ENCODE data around the gene CSAG2. TPM values are rescaled to one million over a fixed set of nuclear protein-coding genes. Genes with fewer than 3 reads are reported as not detected.
"Not testable (repeated sequence)": the region's sequence is repeated elsewhere in the genome, so short reads cannot be mapped to it uniquely, and the experiment has no call there.

The CSAG2 gene
- total RNA-seq (not detected in 2 replicates), polyA plus RNA-seq (0.33 and 0.64 TPM in 2 replicates)

- not testable (repeated sequence) for DNase-seq (ENCODE audit: low spot score); H3K79me2 ChIP-seq; H3K27ac ChIP-seq; H3K9me3 ChIP-seq (ENCODE audit: low read depth); H4K20me1 ChIP-seq (ENCODE audit: insufficient read depth, poor library complexity, severe bottlenecking); H3K4me1 ChIP-seq (ENCODE audit: insufficient read depth); H3K4me3 ChIP-seq; H2AFZ ChIP-seq; H3K4me2 ChIP-seq; H3K9me2 ChIP-seq (replicated peaks; ENCODE audit: insufficient read depth); H3K36me3 ChIP-seq (replicated peaks; ENCODE audit: insufficient read depth, low read depth); H3K27me3 ChIP-seq
- WGBS (ENCODE audit: low lambda C conversion rate, missing lambda C conversion rate): no CpG with 5 or more reads among the region's 2 CpGs
Observed at GRCh38 chrX:152709173-152709572, at the start of gene CSAG2. CSAG2 (minus strand) TSS chrX:152709273; CDS start chrX:152709112, 161 bp downstream.

- H3K9me3 ChIP-seq (ENCODE audit: low read depth); H4K20me1 ChIP-seq (ENCODE audit: insufficient read depth, poor library complexity, severe bottlenecking); DNase-seq (ENCODE audit: low spot score); H3K27me3 ChIP-seq; H3K4me1 ChIP-seq (ENCODE audit: insufficient read depth); H3K4me2 ChIP-seq; H2AFZ ChIP-seq; H3K9me2 ChIP-seq (replicated peaks; ENCODE audit: insufficient read depth); H3K79me2 ChIP-seq; H3K4me3 ChIP-seq; H3K36me3 ChIP-seq (replicated peaks; ENCODE audit: insufficient read depth, low read depth); H3K27ac ChIP-seq: not testable (repeated sequence)
- WGBS (ENCODE audit: low lambda C conversion rate, missing lambda C conversion rate): no CpG with 5 or more reads among the region's 5 CpGs
Observed at GRCh38 chrX:152754871-152755270, 45.8 kb upstream of the CSAG2 start.

GRCh38 chrX:152753686-152754650 lies 44.9 kb upstream of the CSAG2 start, which contains the start of gene MAGEA2:
MAGEA2 (minus strand) TSS chrX:152753842; CDS start chrX:152751363, 2,479 bp downstream.
- not testable (repeated sequence) for H3K36me3 ChIP-seq (replicated peaks; ENCODE audit: insufficient read depth, low read depth); H3K79me2 ChIP-seq; H3K9me3 ChIP-seq (ENCODE audit: low read depth); H3K27me3 ChIP-seq; H3K4me3 ChIP-seq; H3K4me1 ChIP-seq (ENCODE audit: insufficient read depth); DNase-seq (ENCODE audit: low spot score); H3K27ac ChIP-seq; H2AFZ ChIP-seq; H3K9me2 ChIP-seq (replicated peaks; ENCODE audit: insufficient read depth); H4K20me1 ChIP-seq (ENCODE audit: insufficient read depth, poor library complexity, severe bottlenecking); H3K4me2 ChIP-seq
- no CpG with 5 or more reads among the region's 35 CpGs for WGBS (ENCODE audit: low lambda C conversion rate, missing lambda C conversion rate)

GRCh38 chrX:152738560-152738959 lies 29.5 kb upstream of the CSAG2 start:
- H3K79me2 ChIP-seq: no peaks in the 10 kb centered on the region
- WGBS (ENCODE audit: low lambda C conversion rate, missing lambda C conversion rate): 78% methylated on average over 5 of the region's 5 CpGs
- TF ChIP-seq EZH2 (IDR thresholded peaks at IDR 0.05; ENCODE audit: borderline replicate concordance) (no peak), EZH2phosphoT487 (IDR thresholded peaks at IDR 0.05; ENCODE audit: low read depth, severe bottlenecking, unreplicated experiment) (no peak), CTCF (IDR thresholded peaks at IDR 0.05; ENCODE audit: poor library complexity) (no peak)

GRCh38 chrX:152736528-152736927 lies 27.5 kb upstream of the CSAG2 start:
- H3K79me2 ChIP-seq; DNase-seq (ENCODE audit: low spot score): not testable (repeated sequence)

More at GRCh38 chrX:152738560-152738959, 29.5 kb upstream of the CSAG2 start:
- no peak overlapping the region for H3K4me2 ChIP-seq
- no peaks in the 10 kb centered on the region for H3K27me3 ChIP-seq
- H3K27ac ChIP-seq: no peak overlapping the region
- DNase-seq (ENCODE audit: low spot score): no peak
- H3K36me3 ChIP-seq (replicated peaks; ENCODE audit: insufficient read depth, low read depth): no peaks in the 10 kb centered on the region
- H3K4me1 ChIP-seq (ENCODE audit: insufficient read depth): no peaks in the 10 kb centered on the region
- no peaks in the 10 kb centered on the region for H3K9me2 ChIP-seq (replicated peaks; ENCODE audit: insufficient read depth)
- H2AFZ ChIP-seq: no peak overlapping the region
- no peaks in the 10 kb centered on the region for H3K9me3 ChIP-seq (ENCODE audit: low read depth)
- H4K20me1 ChIP-seq (ENCODE audit: insufficient read depth, poor library complexity, severe bottlenecking): no peaks in the 10 kb centered on the region
- no peak overlapping the region for H3K4me3 ChIP-seq

More at GRCh38 chrX:152736528-152736927, 27.5 kb upstream of the CSAG2 start:
- not testable (repeated sequence) for H3K4me3 ChIP-seq; H3K9me3 ChIP-seq (ENCODE audit: low read depth); H3K27me3 ChIP-seq; H3K27ac ChIP-seq; H3K9me2 ChIP-seq (replicated peaks; ENCODE audit: insufficient read depth); H3K4me2 ChIP-seq; H4K20me1 ChIP-seq (ENCODE audit: insufficient read depth, poor library complexity, severe bottlenecking); H3K36me3 ChIP-seq (replicated peaks; ENCODE audit: insufficient read depth, low read depth); H2AFZ ChIP-seq; H3K4me1 ChIP-seq (ENCODE audit: insufficient read depth)
- 67% methylated on average over 12 of the region's 12 CpGs for WGBS (ENCODE audit: low lambda C conversion rate, missing lambda C conversion rate)
